GM19193 (cell line): Measurements from ENCODE around the gene NUP210.

Source experiments
- POLR2A ChIP-seq: IDR thresholded peaks from 4 replicates; pipeline ENCODE4 v1.6.1; 2011; ENCODE audit not compliant: insufficient read depth, insufficient read length; ENCODE audit errors: extremely low read depth

NUP210 gene

GRCh38 chr3:13289771-13290285, 130.3 kb downstream of the NUP210 start:
- no peak for TF ChIP-seq POLR2A

GRCh38 chr3:13288732-13289718, 131.1 kb downstream of the NUP210 start:
- no peak for TF ChIP-seq POLR2A

- no peak for TF ChIP-seq POLR2A
Observed at GRCh38 chr3:13287833-13288232, 132.3 kb downstream of the NUP210 start.

- TF ChIP-seq POLR2A, result no peak
Observed at GRCh38 chr3:13286873-13287272, 133.2 kb downstream of the NUP210 start.

- TF ChIP-seq POLR2A, result no peak
Observed at GRCh38 chr3:13285007-13285567, 135.0 kb downstream of the NUP210 start.

- no peak for TF ChIP-seq POLR2A
Observed at GRCh38 chr3:13283877-13284264, 136.3 kb downstream of the NUP210 start.

GRCh38 chr3:13282986-13283876, 136.9 kb downstream of the NUP210 start:
- no peak for TF ChIP-seq POLR2A

- TF ChIP-seq POLR2A, result no peak
Observed at GRCh38 chr3:13282358-13282985, 137.7 kb downstream of the NUP210 start.

- TF ChIP-seq POLR2A, result no peak
Observed at GRCh38 chr3:13281507-13282357, 138.4 kb downstream of the NUP210 start.

- TF ChIP-seq POLR2A, result no peak
Observed at GRCh38 chr3:13280811-13281506, 139.2 kb downstream of the NUP210 start.

GRCh38 chr3:13280122-13280790, 139.9 kb downstream of the NUP210 start:
- no peak for TF ChIP-seq POLR2A

GRCh38 chr3:13279532-13279910, 140.6 kb downstream of the NUP210 start:
- TF ChIP-seq POLR2A, result no peak
